ENCODE measurements around the gene SLC6A20. TPM values are rescaled to one million over a fixed set of nuclear protein-coding genes. Genes with fewer than 3 reads are reported as not detected.
A peak's percentile ranks its signal among the peaks of the same experiment; 100 is the strongest.

SLC6A20 gene
- total RNA-seq, 4 donors from 2014 or later, result 0.16 to 1.1 (median 0.26) TPM

GRCh38 chr3:45746777-45747622 is 49.3 kb downstream of the SLC6A20 start:
- Histone ChIP-seq H3K9me3 (no peaks in the 10 kb centered on the region), H3K27ac (no peak overlapping the region), H3K4me1 (no peaks in the 10 kb centered on the region), H3K27me3 (no peaks in the 10 kb centered on the region), H3K4me3 (no peak overlapping the region), H3K36me3 (peaks cover 0 to 63% of the 10 kb centered on the region in 2 donors)
- peak; percentile 22 for ATAC-seq
- no peak for TF ChIP-seq POLR2A (IDR thresholded peaks at IDR 0.05)
- no peak for TF ChIP-seq POLR2AphosphoS5 (IDR thresholded peaks at IDR 0.05)
- TF ChIP-seq CTCF (IDR thresholded peaks at IDR 0.05), result no peak
- TF ChIP-seq EP300 (IDR thresholded peaks at IDR 0.05), result no peak
- 100% methylated on average over 1 of the region's 18 CpGs; no CpG with 5 or more reads in 1 of the 2 donors for WGBS, 2 donors (ENCODE audit: low coverage in 1 of 2)

GRCh38 chr3:45746165-45746776 is 50.1 kb downstream of the SLC6A20 start:
- TF ChIP-seq EP300 (IDR thresholded peaks at IDR 0.05) (no peak), POLR2AphosphoS5 (IDR thresholded peaks at IDR 0.05) (no peak), POLR2A (IDR thresholded peaks at IDR 0.05) (no peak), CTCF (IDR thresholded peaks at IDR 0.05) (no peak)
- ATAC-seq, result no peak

GRCh38 chr3:45742461-45743089 is 53.8 kb downstream of the SLC6A20 start:
- Histone ChIP-seq H3K4me1 (no peaks in the 10 kb centered on the region), H3K9me3 (no peaks in the 10 kb centered on the region), H3K27ac (no peak overlapping the region), H3K27me3 (no peaks in the 10 kb centered on the region), H3K36me3 (peaks cover 7 to 100% of the 10 kb centered on the region in 2 donors), H3K4me3 (no peak overlapping the region)
- no peak for ATAC-seq
- no peak for TF ChIP-seq POLR2A (IDR thresholded peaks at IDR 0.05)
- TF ChIP-seq EP300 (IDR thresholded peaks at IDR 0.05), result no peak
- no peak for TF ChIP-seq POLR2AphosphoS5 (IDR thresholded peaks at IDR 0.05)
- TF ChIP-seq CTCF (IDR thresholded peaks at IDR 0.05), result no peak
- WGBS, 2 donors (ENCODE audit: low coverage in 1 of 2), result 93 to 95% methylated on average over 3 to 4 of the region's 4 CpGs

More at GRCh38 chr3:45746165-45746776, 50.1 kb downstream of the SLC6A20 start:
- WGBS, 2 donors (ENCODE audit: low coverage in 1 of 2), result 81 to 92% methylated on average over 4 to 6 of the region's 32 CpGs
- Histone ChIP-seq H3K4me1 (no peaks in the 10 kb centered on the region), H3K27me3 (no peaks in the 10 kb centered on the region), H3K27ac (no peak overlapping the region), H3K9me3 (no peaks in the 10 kb centered on the region), H3K4me3 (no peak overlapping the region), H3K36me3 (peaks cover 0 to 70% of the 10 kb centered on the region in 2 donors)

- no peak overlapping the region for H3K27ac ChIP-seq
- no peaks in the 10 kb centered on the region for H3K9me3 ChIP-seq
- H3K4me1 ChIP-seq, result no peaks in the 10 kb centered on the region
- H3K27me3 ChIP-seq, result no peaks in the 10 kb centered on the region
- no peak overlapping the region for H3K4me3 ChIP-seq
- 61 to 83% methylated on average over 5 to 6 of the region's 6 CpGs for WGBS, 2 donors (ENCODE audit: low coverage in 1 of 2)
- no peak for ATAC-seq
- H3K36me3 ChIP-seq, result peaks cover 7 to 100% of the 10 kb centered on the region in 2 donors
- TF ChIP-seq CTCF (IDR thresholded peaks at IDR 0.05) (no peak), EP300 (IDR thresholded peaks at IDR 0.05) (no peak), POLR2AphosphoS5 (IDR thresholded peaks at IDR 0.05) (no peak), POLR2A (IDR thresholded peaks at IDR 0.05) (no peak)
These were observed 54.4 kb downstream of the SLC6A20 start for GRCh38 chr3:45741742-45742460.

All from gastroesophageal sphincter (tissue), 4 donors.